HUES64 (cell line): Measurements from ENCODE around the gene RGS8.
"Not testable (repeated sequence)": the region's sequence is repeated elsewhere in the genome, so short reads cannot be mapped to it uniquely, and the experiment has no call there.

Experiments used
- H3K27ac ChIP-seq: 2 replicates; pipeline ENCODE4 v1.7.0; 2013; ENCODE audit warnings: low read depth, low read length, inconsistent platforms
- H3K27me3 ChIP-seq: 2 replicates; pipeline ENCODE4 v1.6.1; 2013; ENCODE audit warnings: mild to moderate bottlenecking, low read length; ENCODE audit not compliant: insufficient read depth
- H3K36me3 ChIP-seq: 2 replicates; pipeline ENCODE4 v1.6.1; 2013; ENCODE audit warnings: mild to moderate bottlenecking, low read length; ENCODE audit not compliant: insufficient read depth
- H3K4me1 ChIP-seq: 2 replicates; pipeline ENCODE4 v1.6.1; 2013; ENCODE audit warnings: mild to moderate bottlenecking, low read length, moderate library complexity; ENCODE audit not compliant: insufficient read depth
- H3K4me3 ChIP-seq: 2 replicates; pipeline ENCODE4 v1.5.1; 2013; ENCODE audit warnings: mild to moderate bottlenecking, low read length, moderate library complexity
- H3K9ac ChIP-seq: 2 replicates; pipeline ENCODE4 v1.6.1; 2013; ENCODE audit warnings: mild to moderate bottlenecking, low read depth, low read length
- H3K9me3 ChIP-seq: 2 replicates; pipeline ENCODE4 v1.6.1; 2013; ENCODE audit warnings: low read depth, low read length; ENCODE audit not compliant: insufficient read depth
- WGBS: fragments of 150-250, 120-280 bp; methylation state at CpG from one replicate; pipeline ENCODE4 v1.1.7; 2013; ENCODE audit warnings: missing lambda C conversion rate; 5-methylcytosine and 5-hydroxymethylcytosine counted together

The RGS8 gene

DNA sequence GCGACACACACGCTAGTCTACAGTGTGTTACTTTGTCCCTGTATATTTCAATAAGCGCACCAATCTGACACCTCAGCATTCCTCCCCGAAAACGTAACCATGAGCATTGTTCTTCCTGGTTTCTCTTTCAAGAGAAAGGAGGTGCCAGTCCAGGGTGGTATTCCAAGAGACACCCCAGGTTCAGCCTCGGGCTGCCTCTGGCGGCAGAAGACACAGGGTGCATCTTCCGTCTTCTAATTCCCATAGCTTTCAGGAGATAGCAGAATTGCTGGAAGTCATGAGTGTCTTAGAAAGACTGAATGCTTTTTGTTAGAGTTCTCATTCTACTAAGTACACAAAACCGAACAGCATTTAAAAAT, 15.9 kb upstream of the RGS8 start:
- 79% methylated on average over 8 of the region's 9 CpGs for whole genome bisulfite sequencing

DNA sequence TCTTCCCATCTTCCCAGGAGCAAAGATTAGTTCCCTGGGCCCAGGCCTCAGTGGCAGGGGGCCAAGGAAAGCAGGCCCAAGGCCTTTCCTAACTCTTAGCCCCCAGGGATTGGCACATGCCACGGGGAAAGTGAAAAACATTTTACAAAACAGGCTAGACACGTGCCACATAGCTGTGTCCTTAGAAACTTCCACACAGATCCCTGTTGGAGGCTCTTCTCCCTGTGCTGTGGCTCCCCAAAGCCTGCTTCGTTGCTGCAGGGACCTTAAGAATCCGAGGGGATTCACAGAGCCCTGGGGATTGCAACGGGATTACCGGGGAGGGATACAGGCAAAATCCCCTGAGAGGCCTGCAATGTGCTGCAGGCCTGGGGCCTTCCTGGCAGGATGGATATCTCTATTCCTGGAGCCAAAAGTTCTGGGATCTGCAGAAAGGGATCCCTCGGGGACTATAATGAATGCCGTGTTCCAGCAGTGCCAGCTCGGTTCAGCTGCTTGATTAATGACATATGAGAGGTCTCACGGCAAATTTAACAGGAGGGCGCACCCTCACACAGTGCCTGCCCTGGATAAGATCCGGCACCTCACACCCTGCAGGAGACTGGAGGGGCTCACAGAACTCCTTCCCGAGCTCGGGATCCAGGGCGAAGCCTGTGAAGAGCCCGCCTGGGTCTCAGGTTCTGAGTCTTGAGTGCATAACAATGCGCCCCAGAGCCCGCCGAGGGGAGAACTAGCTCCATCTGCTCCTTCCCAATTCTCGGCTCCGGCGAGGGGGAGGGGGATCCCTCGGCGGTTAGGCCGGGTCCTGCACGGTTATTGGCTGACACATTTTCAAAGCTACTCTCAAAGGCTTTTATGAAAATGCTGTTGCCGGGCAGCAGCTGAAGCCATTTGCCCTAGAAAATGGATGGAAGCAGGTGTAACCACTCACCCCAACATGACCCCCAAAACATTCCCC, 15.3 kb upstream of the RGS8 start:
- H3K4me1 ChIP-seq = peaks cover 43% of the 10 kb centered on the region
- H3K4me3 ChIP-seq = peak overlapping the region; percentile 31
- no peaks in the 10 kb centered on the region for H3K36me3 ChIP-seq
- H3K9me3 ChIP-seq = no peaks in the 10 kb centered on the region
- peak overlapping the region; percentile 36; the same call in 1 of the 2 replicates for H3K9ac ChIP-seq
- WGBS = 17% methylated on average over 27 of the region's 27 CpGs
- peak overlapping the region; percentile 27; the same call in 1 of the 2 replicates for H3K27ac ChIP-seq
- H3K27me3 ChIP-seq = no peaks in the 10 kb centered on the region

More for the DNA sequence above, 15.9 kb upstream of the RGS8 start:
- Histone ChIP-seq H3K27me3 (no peaks in the 10 kb centered on the region), H3K36me3 (no peaks in the 10 kb centered on the region), H3K9ac (no peak overlapping the region), H3K27ac (no peak overlapping the region), H3K4me1 (peaks cover 43% of the 10 kb centered on the region), H3K9me3 (no peaks in the 10 kb centered on the region), H3K4me3 (peak overlapping the region; percentile 31)

- H3K4me3 ChIP-seq = no peak overlapping the region
- H3K4me1 ChIP-seq = peaks cover 37% of the 10 kb centered on the region
- no peaks in the 10 kb centered on the region for H3K36me3 ChIP-seq
- H3K27ac ChIP-seq = peak overlapping the region; percentile 27; the same call in 1 of the 2 replicates
- 87% methylated on average over 5 of the region's 5 CpGs for WGBS
- no peaks in the 10 kb centered on the region for H3K27me3 ChIP-seq
- H3K9me3 ChIP-seq = no peaks in the 10 kb centered on the region
- H3K9ac ChIP-seq = 0 out of 2 replicates have a peak overlapping the region, but pooled peaks have one; percentile 36
These were observed 14.6 kb upstream of the RGS8 start for GRCh38 chr1:182698971-182699370.

GRCh38 chr1:182693139-182693538, 8.8 kb upstream of the RGS8 start:
- H3K36me3 ChIP-seq, H3K4me3 ChIP-seq, H3K9ac ChIP-seq, H3K4me1 ChIP-seq, H3K27ac ChIP-seq, H3K27me3 ChIP-seq, H3K9me3 ChIP-seq: not testable (repeated sequence)

- H3K4me1 ChIP-seq = no peaks in the 10 kb centered on the region
- no peaks in the 10 kb centered on the region for H3K36me3 ChIP-seq
- H3K4me3 ChIP-seq = no peak overlapping the region
- H3K9me3 ChIP-seq = peaks cover 5% of the 10 kb centered on the region; the same call in 1 of the 2 replicates
- no peak overlapping the region for H3K27ac ChIP-seq
- H3K27me3 ChIP-seq = 0 out of 2 replicates have a peak, but pooled peaks cover 3% of the 10 kb centered on the region
- no peak overlapping the region for H3K9ac ChIP-seq
- WGBS = 94% methylated on average over 1 of the region's 1 CpG
These were observed 6.6 kb upstream of the RGS8 start for GRCh38 chr1:182690886-182691443.

DNA sequence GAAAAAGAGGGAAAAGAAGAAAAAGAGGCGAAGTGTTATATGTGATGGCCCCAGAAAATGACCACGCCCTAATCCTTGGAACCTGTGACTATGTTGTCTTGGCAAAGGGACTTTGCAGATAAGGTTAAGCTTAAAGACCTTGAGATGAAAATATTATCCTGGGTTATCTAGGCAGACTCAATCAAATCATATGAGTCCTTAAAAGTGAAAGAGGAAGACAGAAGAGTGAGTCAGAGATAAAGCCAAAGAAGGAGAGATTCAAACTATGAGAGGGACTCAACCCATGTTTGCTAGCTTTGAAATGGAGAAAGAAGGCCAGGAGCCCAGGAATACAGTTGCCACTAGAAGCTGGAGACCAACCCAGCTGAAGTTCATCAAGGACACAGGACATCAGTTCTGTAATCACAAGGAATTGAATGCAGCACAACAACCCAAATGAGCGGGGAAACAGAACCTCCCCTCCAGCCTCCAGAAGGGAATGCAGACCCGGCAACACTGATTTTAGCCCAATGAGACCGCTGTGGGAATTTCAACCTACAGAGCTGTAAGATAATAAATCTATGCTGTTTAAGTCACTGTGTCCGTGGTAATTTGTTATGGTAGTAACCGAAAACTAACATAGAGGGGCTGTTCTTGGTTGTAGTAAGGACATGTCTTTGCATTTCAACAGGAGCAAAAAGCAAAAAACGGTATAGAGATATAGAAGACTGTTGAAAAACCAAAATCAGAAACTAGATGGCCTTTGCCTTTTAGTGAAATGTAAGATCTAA, 4.2 kb upstream of the RGS8 start:
- WGBS = 94% methylated on average over 8 of the region's 8 CpGs

DNA sequence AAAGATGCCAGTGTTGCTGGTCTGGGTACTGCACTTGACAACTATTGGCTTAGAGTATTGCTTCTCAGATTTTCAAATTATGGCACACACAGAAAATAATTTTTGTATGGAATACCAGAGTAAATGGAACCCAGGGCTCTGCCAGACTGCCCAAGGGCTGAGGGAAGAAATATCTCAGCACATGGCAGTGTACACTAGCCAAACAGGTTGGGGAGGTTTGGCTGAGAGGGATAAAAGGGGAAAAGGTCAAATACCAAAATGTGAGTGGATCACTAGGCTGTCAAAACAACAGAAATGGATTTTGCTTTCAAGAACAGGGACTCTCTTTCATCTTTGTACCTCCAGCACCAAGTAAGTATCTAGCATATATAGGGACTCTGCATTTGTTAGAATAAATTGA, 3.0 kb upstream of the RGS8 start:
- Histone ChIP-seq H3K9ac (no peak overlapping the region), H3K36me3 (no peaks in the 10 kb centered on the region), H3K27me3 (peaks cover 24% of the 10 kb centered on the region), H3K27ac (no peak overlapping the region), H3K9me3 (peaks cover 5% of the 10 kb centered on the region; the same call in 1 of the 2 replicates), H3K4me3 (no peak overlapping the region), H3K4me1 (peaks cover 6% of the 10 kb centered on the region; the same call in 1 of the 2 replicates)

More for the DNA sequence above, 4.2 kb upstream of the RGS8 start:
- Histone ChIP-seq H3K9ac (no peak overlapping the region), H3K36me3 (no peaks in the 10 kb centered on the region), H3K4me3 (no peak overlapping the region), H3K27ac (no peak overlapping the region), H3K27me3 (peaks cover 19% of the 10 kb centered on the region), H3K4me1 (peaks cover 6% of the 10 kb centered on the region; the same call in 1 of the 2 replicates), H3K9me3 (peaks cover 5% of the 10 kb centered on the region; the same call in 1 of the 2 replicates)

DNA sequence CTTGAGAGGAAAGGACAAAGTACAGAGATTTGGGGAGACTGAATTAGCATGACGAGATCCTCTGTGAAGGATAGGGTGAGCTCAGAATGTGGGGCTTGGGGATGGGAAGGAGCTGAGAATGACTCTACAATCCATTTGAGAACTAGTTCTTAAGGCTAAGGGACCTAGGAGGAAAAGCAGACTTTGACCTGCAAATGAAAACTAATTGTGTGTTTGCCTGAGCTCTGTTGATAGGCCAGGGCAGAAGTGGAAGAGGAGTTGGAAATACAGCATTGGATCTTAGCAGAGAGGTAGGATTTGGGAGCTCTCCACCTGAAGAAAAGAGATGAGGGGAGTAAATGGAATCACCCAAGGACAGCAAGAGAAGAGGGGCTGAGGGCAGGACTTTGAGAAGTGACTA, 2.1 kb upstream of the RGS8 start:
- peaks cover 5% of the 10 kb centered on the region; the same call in 1 of the 2 replicates for H3K9me3 ChIP-seq
- H3K27me3 ChIP-seq = peaks cover 29% of the 10 kb centered on the region
- no peaks in the 10 kb centered on the region for H3K36me3 ChIP-seq
- H3K9ac ChIP-seq = no peak overlapping the region
- peaks cover 6% of the 10 kb centered on the region; the same call in 1 of the 2 replicates for H3K4me1 ChIP-seq
- 92% methylated on average over 1 of the region's 1 CpG for WGBS
- H3K27ac ChIP-seq = no peak overlapping the region
- no peak overlapping the region for H3K4me3 ChIP-seq

- Histone ChIP-seq H3K36me3 (no peaks in the 10 kb centered on the region), H3K4me1 (peaks cover 6% of the 10 kb centered on the region; the same call in 1 of the 2 replicates), H3K4me3 (no peak overlapping the region), H3K9me3 (no peaks in the 10 kb centered on the region), H3K27me3 (peaks cover 34% of the 10 kb centered on the region), H3K9ac (no peak overlapping the region), H3K27ac (no peak overlapping the region)
- WGBS = 86% methylated on average over 4 of the region's 4 CpGs
These were observed 828 bp upstream of the RGS8 start for GRCh38 chr1:182685215-182685614.

- peaks cover 6% of the 10 kb centered on the region; the same call in 1 of the 2 replicates for H3K4me1 ChIP-seq
- H3K9ac ChIP-seq = no peak overlapping the region
- H3K36me3 ChIP-seq = no peaks in the 10 kb centered on the region
- H3K9me3 ChIP-seq = no peaks in the 10 kb centered on the region
- H3K4me3 ChIP-seq = no peak overlapping the region
- no peak overlapping the region for H3K27ac ChIP-seq
- H3K27me3 ChIP-seq = peaks cover 34% of the 10 kb centered on the region
- 92% methylated on average over 2 of the region's 2 CpGs for WGBS
These were observed 1.4 kb downstream of the RGS8 start for GRCh38 chr1:182682898-182683501.
